Measurements from ENCODE around the gene ATXN7L1. TPM values are rescaled to one million over a fixed set of nuclear protein-coding genes. Genes with fewer than 3 reads are reported as not detected.

The ATXN7L1 gene
- total and polyA plus RNA-seq, 5 donors from 2014 or later = 25.8 to 78.9 (median 26.8) TPM

- Mint-ChIP-seq H3K9me3 (no peaks in the 10 kb centered on the region), H3K27ac (no peak overlapping the region), H3K27me3 (peaks cover 12% of the 10 kb centered on the region), H3K4me1 (no peaks in the 10 kb centered on the region), H3K4me3 (no peak overlapping the region), H3K36me3 (no peaks in the 10 kb centered on the region)
- ATAC-seq (ENCODE audit: low read depth in 2 of 2) (no peak), DNase-seq (no peak)
- Histone ChIP-seq H3K27ac (ENCODE audit: insufficient read depth, low read length, poor library complexity, severe bottlenecking) (no peak overlapping the region), H3K4me1 (ENCODE audit: control insufficient read depth, insufficient read depth, low read length, poor library complexity, severe bottlenecking) (no peaks in the 10 kb centered on the region), H3K27me3 (ENCODE audit: control insufficient read depth, insufficient read depth, low read length) (no peaks in the 10 kb centered on the region), H3K36me3 (ENCODE audit: control insufficient read depth, insufficient read depth, low read length) (no peaks in the 10 kb centered on the region), H3K4me3 (ENCODE audit: low read depth, low read length) (no peak overlapping the region), H3K9me3 (ENCODE audit: control insufficient read depth in 2 of 2, low read length in 2 of 2) (no peaks in the 10 kb centered on the region)
Observed at GRCh38 chr7:105596866-105597265, 279.5 kb downstream of the ATXN7L1 start.

DNA sequence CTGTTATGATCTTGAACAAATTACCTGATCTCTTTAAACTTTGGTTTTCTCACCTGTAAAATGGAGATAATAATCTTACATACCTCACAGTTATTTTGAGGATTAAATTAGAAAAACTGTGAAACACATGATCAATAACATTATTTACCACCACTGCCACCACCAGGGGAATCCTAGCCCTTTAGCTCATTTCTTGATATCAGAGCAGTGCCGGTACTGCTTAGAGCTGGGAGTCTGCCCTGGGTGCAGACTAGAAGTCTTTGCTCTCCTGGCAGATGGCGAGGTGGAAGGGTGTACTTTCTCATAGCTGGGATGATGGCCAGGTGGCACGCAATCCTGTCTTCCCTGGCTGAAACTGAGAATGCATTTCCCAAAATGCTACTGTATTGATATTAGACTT is 282.4 kb downstream of the ATXN7L1 start:
- no peak overlapping the region for H3K4me3 ChIP-seq (ENCODE audit: low read depth, low read length)
- Mint-ChIP-seq H3K36me3 (no peaks in the 10 kb centered on the region), H3K27me3 (peaks cover 6% of the 10 kb centered on the region), H3K27ac (no peak overlapping the region), H3K4me3 (no peak overlapping the region), H3K9me3 (no peaks in the 10 kb centered on the region), H3K4me1 (peaks cover 0 to 6% (median 5%) of the 10 kb centered on the region in 4 donors)
- H3K9me3 ChIP-seq (ENCODE audit: control insufficient read depth in 2 of 2, low read length in 2 of 2) = no peaks in the 10 kb centered on the region
- H3K4me1 ChIP-seq (ENCODE audit: control insufficient read depth, insufficient read depth, low read length, poor library complexity, severe bottlenecking) = no peaks in the 10 kb centered on the region
- no peaks in the 10 kb centered on the region for H3K36me3 ChIP-seq (ENCODE audit: control insufficient read depth, insufficient read depth, low read length)
- DNase-seq (no peak), ATAC-seq (ENCODE audit: low read depth in 2 of 2) (no peak)
- no peak overlapping the region for H3K27ac ChIP-seq (ENCODE audit: insufficient read depth, low read length, poor library complexity, severe bottlenecking)
- no peaks in the 10 kb centered on the region for H3K27me3 ChIP-seq (ENCODE audit: control insufficient read depth, insufficient read depth, low read length)

DNA sequence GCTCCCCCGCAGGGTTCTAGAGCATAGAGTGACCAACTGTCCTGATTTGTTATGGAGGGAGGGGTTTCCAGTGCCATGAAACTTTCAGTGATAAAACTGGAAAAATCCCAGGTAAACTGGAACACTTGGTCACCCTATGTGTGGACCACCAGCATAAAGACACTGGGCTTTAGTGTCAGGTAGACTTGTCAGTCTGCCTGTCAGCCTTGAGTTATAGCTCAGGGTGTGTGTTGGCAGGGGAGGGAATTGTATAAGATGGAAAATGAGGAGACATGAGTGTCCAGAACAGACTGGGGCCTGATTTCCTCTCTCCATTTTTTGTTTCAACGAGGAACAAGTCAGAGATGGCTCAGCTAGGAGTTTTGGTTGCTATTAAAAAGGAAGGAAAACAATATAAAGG is 284.9 kb downstream of the ATXN7L1 start:
- Mint-ChIP-seq H3K9me3 (no peaks in the 10 kb centered on the region), H3K27ac (no peak overlapping the region), H3K36me3 (no peaks in the 10 kb centered on the region), H3K27me3 (no peaks in the 10 kb centered on the region), H3K4me1 (peaks cover 0 to 14% (median 8%) of the 10 kb centered on the region in 4 donors), H3K4me3 (no peak overlapping the region)
- Histone ChIP-seq H3K4me1 (ENCODE audit: control insufficient read depth, insufficient read depth, low read length, poor library complexity, severe bottlenecking) (no peaks in the 10 kb centered on the region), H3K27ac (ENCODE audit: insufficient read depth, low read length, poor library complexity, severe bottlenecking) (no peak overlapping the region), H3K36me3 (ENCODE audit: control insufficient read depth, insufficient read depth, low read length) (no peaks in the 10 kb centered on the region), H3K9me3 (ENCODE audit: control insufficient read depth in 2 of 2, low read length in 2 of 2) (no peaks in the 10 kb centered on the region), H3K4me3 (ENCODE audit: low read depth, low read length) (no peak overlapping the region), H3K27me3 (ENCODE audit: control insufficient read depth, insufficient read depth, low read length) (no peaks in the 10 kb centered on the region)
- ATAC-seq (ENCODE audit: low read depth in 2 of 2) (no peak), DNase-seq (no peak)

DNA sequence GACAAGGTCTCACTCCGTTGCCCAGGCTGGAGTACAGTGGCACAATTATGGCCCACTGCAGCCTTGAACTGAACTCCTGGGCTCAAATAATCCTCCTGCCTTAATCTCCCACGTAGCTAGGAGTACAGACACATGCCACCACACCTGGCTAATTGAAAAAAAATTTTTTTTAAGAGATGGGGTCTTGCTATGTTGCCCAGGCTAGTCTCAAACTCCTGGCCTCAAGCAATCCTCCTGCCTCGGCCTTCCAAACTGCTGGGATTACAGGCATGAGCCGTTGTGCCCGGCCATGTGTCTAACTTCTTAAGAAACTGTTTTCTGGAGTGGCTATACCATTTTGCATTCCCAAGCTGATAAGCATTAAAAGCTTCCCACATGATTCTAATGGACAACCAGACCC is 285.6 kb downstream of the ATXN7L1 start:
- Mint-ChIP-seq H3K4me1 (peaks cover 0 to 14% (median 8%) of the 10 kb centered on the region in 4 donors), H3K27me3 (no peaks in the 10 kb centered on the region), H3K27ac (no peak overlapping the region), H3K4me3 (no peak overlapping the region), H3K9me3 (no peaks in the 10 kb centered on the region), H3K36me3 (no peaks in the 10 kb centered on the region)
- H3K27me3 ChIP-seq (ENCODE audit: control insufficient read depth, insufficient read depth, low read length) = no peaks in the 10 kb centered on the region
- H3K36me3 ChIP-seq (ENCODE audit: control insufficient read depth, insufficient read depth, low read length) = no peaks in the 10 kb centered on the region
- ATAC-seq (ENCODE audit: low read depth in 2 of 2) (no peak), DNase-seq (no peak)
- H3K27ac ChIP-seq (ENCODE audit: insufficient read depth, low read length, poor library complexity, severe bottlenecking) = no peak overlapping the region
- no peaks in the 10 kb centered on the region for H3K4me1 ChIP-seq (ENCODE audit: control insufficient read depth, insufficient read depth, low read length, poor library complexity, severe bottlenecking)
- no peak overlapping the region for H3K4me3 ChIP-seq (ENCODE audit: low read depth, low read length)
- no peaks in the 10 kb centered on the region for H3K9me3 ChIP-seq (ENCODE audit: control insufficient read depth in 2 of 2, low read length in 2 of 2)

DNA sequence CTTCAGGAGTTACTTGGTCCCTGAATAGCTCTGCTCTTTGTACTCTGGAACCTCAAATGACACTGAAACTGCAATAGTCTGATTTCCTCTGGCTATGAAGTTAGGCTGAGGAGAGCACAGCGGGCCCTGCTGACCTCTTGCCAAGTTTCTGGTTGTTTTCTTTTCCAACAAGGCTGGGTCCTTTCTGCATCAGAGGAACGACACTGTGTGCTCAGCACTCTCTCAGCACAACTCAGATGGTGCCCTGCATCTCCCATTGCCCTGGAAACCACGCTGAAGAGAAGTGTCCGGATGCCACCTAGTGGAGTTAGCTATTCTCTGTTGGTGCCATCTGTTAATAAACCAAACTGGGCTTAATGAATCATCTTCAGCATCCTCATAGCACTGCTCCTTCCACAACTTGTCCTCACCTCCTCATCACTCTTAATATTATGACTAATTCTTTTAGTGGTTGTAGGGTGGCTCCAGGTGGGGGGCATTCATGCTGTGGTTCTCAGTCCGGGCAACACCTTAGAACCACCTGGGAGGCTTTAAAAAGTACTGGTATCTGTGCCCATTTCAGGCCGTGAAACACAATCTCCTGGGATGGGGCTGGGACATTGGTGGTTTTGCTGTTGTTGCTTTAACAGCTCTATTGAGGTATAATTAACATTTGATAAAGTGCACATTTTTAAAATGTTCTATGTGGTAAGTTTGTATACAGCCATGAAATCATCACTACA is 286.9 kb downstream of the ATXN7L1 start:
- no peak overlapping the region for H3K4me3 ChIP-seq (ENCODE audit: low read depth, low read length)
- no peaks in the 10 kb centered on the region for H3K4me1 ChIP-seq (ENCODE audit: control insufficient read depth, insufficient read depth, low read length, poor library complexity, severe bottlenecking)
- Mint-ChIP-seq H3K27me3 (no peaks in the 10 kb centered on the region), H3K4me1 (peaks cover 0 to 14% (median 8%) of the 10 kb centered on the region in 4 donors), H3K9me3 (peaks cover 0 to 2% (median 0%) of the 10 kb centered on the region in 7 donors), H3K27ac (no peak overlapping the region), H3K4me3 (peak overlapping the region in 1 of 4 donors; percentile 49), H3K36me3 (no peaks in the 10 kb centered on the region)
- no peak overlapping the region for H3K27ac ChIP-seq (ENCODE audit: insufficient read depth, low read length, poor library complexity, severe bottlenecking)
- H3K27me3 ChIP-seq (ENCODE audit: control insufficient read depth, insufficient read depth, low read length) = no peaks in the 10 kb centered on the region
- H3K9me3 ChIP-seq (ENCODE audit: control insufficient read depth in 2 of 2, low read length in 2 of 2) = no peaks in the 10 kb centered on the region
- ATAC-seq (ENCODE audit: low read depth in 2 of 2) = peak; percentile 90 to 92
- peak; percentile 21 to 84 (median 58) for DNase-seq
- H3K36me3 ChIP-seq (ENCODE audit: control insufficient read depth, insufficient read depth, low read length) = no peaks in the 10 kb centered on the region

- Mint-ChIP-seq H3K27ac (peak overlapping the region in 2 of 3 donors; percentile 46 to 71), H3K4me1 (peaks cover 0 to 14% (median 8%) of the 10 kb centered on the region in 4 donors), H3K36me3 (no peaks in the 10 kb centered on the region), H3K4me3 (no peak overlapping the region), H3K9me3 (peaks cover 0 to 8% (median 0%) of the 10 kb centered on the region in 7 donors), H3K27me3 (no peaks in the 10 kb centered on the region)
- Histone ChIP-seq H3K27me3 (ENCODE audit: control insufficient read depth, insufficient read depth, low read length) (no peaks in the 10 kb centered on the region), H3K4me3 (ENCODE audit: low read depth, low read length) (no peak overlapping the region), H3K27ac (ENCODE audit: insufficient read depth, low read length, poor library complexity, severe bottlenecking) (no peak overlapping the region), H3K36me3 (ENCODE audit: control insufficient read depth, insufficient read depth, low read length) (no peaks in the 10 kb centered on the region), H3K9me3 (ENCODE audit: control insufficient read depth in 2 of 2, low read length in 2 of 2) (no peaks in the 10 kb centered on the region), H3K4me1 (ENCODE audit: control insufficient read depth, insufficient read depth, low read length, poor library complexity, severe bottlenecking) (no peaks in the 10 kb centered on the region)
- DNase-seq = peak in 1 of 3 donors; percentile 44
- ATAC-seq (ENCODE audit: low read depth in 2 of 2) = no peak
Observed at GRCh38 chr7:105587909-105588635, 288.3 kb downstream of the ATXN7L1 start.

DNA sequence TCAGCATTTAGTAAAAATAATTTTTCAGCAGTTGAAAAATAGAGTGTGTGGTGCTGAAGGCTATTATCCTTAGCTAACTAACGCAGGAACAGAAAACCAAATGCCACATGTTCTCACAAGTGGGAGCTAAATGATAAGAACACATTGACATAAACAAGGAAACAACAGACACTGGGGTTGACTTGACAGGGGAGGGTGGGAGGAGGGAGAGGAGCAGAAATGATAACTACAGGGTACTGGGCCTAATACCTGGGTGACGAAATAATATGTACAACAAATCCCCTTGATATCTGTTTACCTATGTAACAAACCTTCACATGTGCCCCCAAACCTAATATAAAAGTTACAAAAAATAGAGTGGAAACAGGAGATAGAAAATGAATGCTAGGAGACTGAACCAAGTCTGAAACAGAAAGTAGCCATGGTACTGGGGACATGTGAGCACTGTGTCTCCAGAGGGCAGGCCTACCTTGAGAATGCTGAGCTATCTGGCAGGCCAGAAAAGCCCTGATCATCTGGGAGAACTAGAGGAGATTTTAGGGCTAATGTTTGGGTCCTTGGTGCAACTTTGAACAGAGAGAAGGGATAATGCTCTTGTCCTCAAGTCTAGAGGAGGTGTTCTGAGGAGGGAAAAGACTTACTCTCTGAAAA is 290.4 kb downstream of the ATXN7L1 start:
- Mint-ChIP-seq H3K9me3 (peaks cover 0 to 8% (median 2%) of the 10 kb centered on the region in 7 donors), H3K36me3 (no peaks in the 10 kb centered on the region), H3K4me1 (peaks cover 0 to 22% (median 10%) of the 10 kb centered on the region in 4 donors), H3K27me3 (peaks cover 12% of the 10 kb centered on the region), H3K4me3 (peak overlapping the region in 1 of 4 donors; percentile 10), H3K27ac (no peak overlapping the region)
- Histone ChIP-seq H3K9me3 (ENCODE audit: control insufficient read depth in 2 of 2, low read length in 2 of 2) (no peaks in the 10 kb centered on the region), H3K27me3 (ENCODE audit: control insufficient read depth, insufficient read depth, low read length) (no peaks in the 10 kb centered on the region), H3K27ac (ENCODE audit: insufficient read depth, low read length, poor library complexity, severe bottlenecking) (no peak overlapping the region), H3K36me3 (ENCODE audit: control insufficient read depth, insufficient read depth, low read length) (no peaks in the 10 kb centered on the region), H3K4me1 (ENCODE audit: control insufficient read depth, insufficient read depth, low read length, poor library complexity, severe bottlenecking) (peaks cover 6% of the 10 kb centered on the region), H3K4me3 (ENCODE audit: low read depth, low read length) (no peak overlapping the region)
- ATAC-seq (ENCODE audit: low read depth in 2 of 2) = no peak
- peak in 1 of 3 donors; percentile 33 for DNase-seq

Data from CD4-positive, CD25-positive, alpha-beta regulatory T cell (primary cell).